Erythroblast (primary cell): ENCODE results near the gene ZFP3.
"Not testable (repeated sequence)": the region's sequence is repeated elsewhere in the genome, so short reads cannot be mapped to it uniquely, and the experiment has no call there.

Source experiments
- DNase-seq, 2 experiments: peaks; one replicate each; lab custom pipeline; 2025; lab: John Stamatoyannopoulos, UW
- GATA1 ChIP-seq: IDR thresholded peaks from 2 replicates; pipeline ENCODE4 v1.6.1; 2011; ENCODE audit warnings: low read depth, mild to moderate bottlenecking, control low read depth, low read length, moderate library complexity
- POLR2A ChIP-seq: IDR thresholded peaks from 2 replicates; pipeline ENCODE4 v1.6.1; 2011; ENCODE audit warnings: mild to moderate bottlenecking, low read length

ZFP3 gene

DNA sequence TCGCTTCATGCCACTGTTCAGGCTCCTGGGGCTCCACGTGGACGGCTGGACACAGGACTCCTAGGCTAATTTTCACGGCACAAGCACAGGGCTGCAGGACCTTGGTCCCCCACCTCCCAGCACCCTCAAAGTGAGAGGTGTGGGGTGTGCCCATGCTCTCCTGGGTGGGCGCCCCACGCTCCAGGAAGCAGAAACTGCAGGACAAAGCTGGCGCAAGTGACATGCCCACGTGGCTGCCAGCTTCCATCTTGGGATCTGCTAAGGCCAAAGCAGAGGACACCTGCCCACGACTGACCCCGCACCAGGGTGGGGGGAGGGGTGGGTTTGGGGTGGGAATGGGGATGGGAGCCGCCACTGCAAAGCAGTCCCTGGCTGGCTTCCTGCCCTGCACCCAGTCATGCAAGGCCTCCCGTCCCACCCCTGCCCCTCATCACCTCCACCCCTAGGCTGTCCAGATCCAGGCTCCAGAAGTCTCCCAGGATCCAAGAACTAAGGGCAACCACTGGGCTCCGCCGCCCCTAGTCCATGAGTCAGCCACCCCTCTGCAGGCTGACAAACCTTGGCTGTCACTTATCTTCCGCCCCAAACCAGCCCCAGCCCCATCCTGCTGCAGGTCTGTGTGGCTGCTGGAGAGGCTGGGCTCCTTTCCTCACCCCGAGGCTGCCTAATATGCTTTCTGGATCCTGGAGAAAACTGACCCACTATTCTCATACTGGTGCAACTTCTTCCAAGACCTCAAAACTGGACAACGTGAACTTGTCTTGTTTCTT, 48.6 kb downstream of the ZFP3 start:
- DNase-seq: no peak
- TF ChIP-seq POLR2A (no peak), GATA1 (no peak)

- TF ChIP-seq GATA1 (no peak), POLR2A (no peak)
- DNase-seq: no peak
These were observed 49.6 kb downstream of the ZFP3 start for GRCh38 chr17:5127910-5128309.

DNA sequence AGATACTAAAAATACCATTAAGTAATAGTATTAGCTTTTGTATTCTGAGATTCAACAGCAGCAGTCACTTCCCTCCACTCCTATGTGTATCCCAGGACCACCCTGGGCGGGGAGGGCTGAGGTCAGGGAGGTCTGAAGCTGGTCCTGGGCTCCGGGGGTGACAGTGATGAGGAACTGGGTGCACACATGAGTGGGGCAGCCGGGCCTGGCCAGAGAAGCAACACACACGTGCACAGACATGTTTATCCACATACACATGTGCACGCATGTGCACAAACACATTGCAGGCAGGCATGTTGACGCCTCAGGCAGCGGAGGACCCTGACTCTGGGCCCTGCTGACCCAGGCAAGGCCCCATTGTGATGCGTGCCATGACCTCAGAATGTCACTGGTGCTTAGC, 50.1 kb downstream of the ZFP3 start:
- not testable (repeated sequence) for DNase-seq

DNA sequence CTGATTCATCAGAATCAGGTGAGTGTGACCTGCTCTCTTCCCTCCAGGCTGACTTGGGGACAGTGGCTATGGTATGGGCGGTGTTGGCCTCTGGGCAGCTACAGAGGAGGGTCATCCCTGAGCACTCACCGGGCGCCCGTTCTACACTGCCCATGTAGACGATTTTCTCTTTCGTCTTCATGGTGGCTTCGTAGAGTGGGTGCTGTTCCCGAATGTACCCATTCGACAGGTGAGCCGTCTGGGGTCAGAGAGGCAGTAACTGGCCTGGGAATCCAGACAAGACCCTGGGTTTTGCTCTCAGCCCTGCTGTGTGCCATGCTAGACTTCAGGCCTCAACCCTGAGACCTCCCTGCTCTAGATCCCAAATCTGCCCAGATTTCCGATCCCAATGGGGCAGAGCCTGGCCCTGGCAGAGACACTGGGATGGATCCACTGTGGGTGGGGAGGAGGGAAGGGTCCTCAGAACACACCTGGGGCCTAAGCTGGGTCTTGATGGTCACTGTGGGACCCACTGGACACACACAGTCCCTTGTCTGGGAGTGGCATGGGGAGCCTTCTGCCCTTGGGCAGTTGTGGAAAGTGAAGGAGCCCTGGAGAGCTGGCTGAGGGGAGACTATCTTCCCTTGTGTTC, 50.8 kb downstream of the ZFP3 start:
- DNase-seq: no peak
- no peak for TF ChIP-seq GATA1

GRCh38 chr17:5129770-5130169, 51.5 kb downstream of the ZFP3 start:
- not testable (repeated sequence) for DNase-seq

DNA sequence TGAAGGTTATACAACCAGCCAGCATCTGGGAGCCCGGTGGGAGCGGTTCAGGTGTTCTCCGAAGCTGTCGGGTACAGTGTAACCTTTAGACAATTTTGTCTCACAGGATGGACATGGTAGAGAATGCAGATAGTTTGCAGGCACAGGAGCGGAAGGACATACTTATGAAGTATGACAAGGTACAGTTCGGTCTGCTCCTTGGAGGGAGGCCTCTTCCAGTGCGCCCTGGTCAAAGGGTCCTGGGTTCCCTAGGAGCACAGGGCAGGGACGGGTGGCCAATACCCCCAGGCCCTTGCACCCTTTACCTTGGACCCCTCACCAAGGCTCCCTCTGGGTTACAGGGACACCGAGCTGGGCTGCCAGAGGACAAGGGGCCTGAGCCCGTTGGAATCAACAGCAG, 52.0 kb downstream of the ZFP3 start:
- DNase-seq: not testable (repeated sequence)

DNA sequence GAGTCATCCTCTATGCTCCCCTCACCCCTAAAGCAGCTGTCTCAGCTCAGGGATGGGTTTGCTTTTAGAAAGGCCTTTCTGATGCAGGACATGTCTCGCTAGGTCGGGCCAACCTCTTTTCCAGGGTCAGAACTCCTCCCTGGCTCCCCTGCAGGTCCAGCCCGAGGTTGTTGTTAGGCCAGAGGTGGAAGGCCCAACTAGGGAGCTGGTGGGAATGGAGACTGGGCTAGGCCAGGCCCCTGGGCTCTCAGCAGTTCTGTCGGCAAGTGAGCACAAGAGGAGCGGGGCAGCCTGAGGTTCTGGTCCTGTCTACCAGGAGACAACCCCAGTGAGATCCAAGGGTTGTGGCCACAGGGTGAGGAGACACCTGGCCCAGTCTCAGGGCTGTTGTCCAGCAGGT, 52.4 kb downstream of the ZFP3 start:
- not testable (repeated sequence) for DNase-seq

- TF ChIP-seq POLR2A (no peak), GATA1 (no peak)
- DNase-seq: no peak
These were observed 53.0 kb downstream of the ZFP3 start for GRCh38 chr17:5131146-5131715.

DNA sequence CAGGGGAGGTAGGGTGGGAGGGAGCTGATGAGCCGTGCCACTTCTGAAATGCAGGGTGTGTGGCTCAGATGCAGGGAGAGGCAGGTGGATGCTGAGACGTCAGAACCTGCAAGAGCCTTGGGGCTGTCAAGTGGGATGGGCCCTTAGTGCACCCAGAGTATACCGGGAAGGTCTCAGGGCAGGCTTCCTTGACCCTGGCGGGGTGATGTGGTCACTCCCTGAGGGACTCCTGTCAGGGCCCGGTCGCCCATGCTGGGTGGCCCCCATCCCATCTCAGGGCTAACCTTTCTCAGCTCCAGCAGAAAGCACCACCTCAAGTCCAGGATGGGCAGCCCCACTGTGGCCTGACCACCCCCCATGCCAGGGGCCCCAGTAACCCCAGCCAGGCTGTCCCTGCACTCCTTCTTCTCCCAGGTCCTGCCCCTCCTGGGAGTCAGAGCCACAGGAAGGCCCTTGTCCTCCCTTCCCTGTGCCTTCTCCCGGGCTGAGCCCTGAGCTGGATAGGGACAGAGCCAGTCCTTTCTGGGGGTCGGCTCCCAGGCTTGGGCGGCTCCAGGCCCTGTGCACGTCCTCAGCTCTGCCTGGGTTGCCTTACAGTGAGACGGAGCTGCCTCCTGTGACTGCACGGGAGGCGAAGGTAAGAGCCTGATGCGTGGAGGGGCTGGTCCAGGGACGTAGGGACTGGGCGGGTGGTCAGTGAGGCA, 53.7 kb downstream of the ZFP3 start:
- not testable (repeated sequence) for DNase-seq

- DNase-seq: not testable (repeated sequence)
These were observed 54.4 kb downstream of the ZFP3 start for GRCh38 chr17:5132503-5133225.

GRCh38 chr17:5133311-5133710, 55.0 kb downstream of the ZFP3 start:
- TF ChIP-seq GATA1: no peak
- no peak for DNase-seq

DNA sequence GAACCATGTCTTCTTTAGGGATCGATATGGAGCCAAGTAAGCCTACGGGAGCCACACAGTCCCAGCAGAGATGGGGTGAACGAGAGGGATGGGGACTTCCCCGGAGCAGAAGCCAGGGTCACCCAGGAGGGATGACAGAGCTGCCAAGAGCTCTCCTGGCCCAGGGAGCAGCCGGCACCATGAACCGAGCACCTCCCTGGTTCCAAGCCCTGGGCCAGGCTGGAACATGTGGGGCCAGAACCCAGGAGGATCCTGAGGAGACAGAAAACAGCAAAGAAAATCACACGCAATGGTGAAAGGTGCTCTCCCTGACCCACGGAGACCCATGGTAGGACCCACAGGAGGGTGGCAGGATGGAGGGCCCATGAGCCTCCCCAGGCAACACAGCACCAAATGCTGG, 55.7 kb downstream of the ZFP3 start:
- DNase-seq: not testable (repeated sequence)

- DNase-seq: not testable (repeated sequence)
These were observed 56.3 kb downstream of the ZFP3 start for GRCh38 chr17:5134571-5134970.

GRCh38 chr17:5135131-5135712, 57.0 kb downstream of the ZFP3 start:
- DNase-seq: not testable (repeated sequence)
